Suprapubic skin (tissue), 4 donors: ENCODE data around the gene MGAT5. TPM values are rescaled to one million over a fixed set of nuclear protein-coding genes. Genes with fewer than 3 reads are reported as not detected.

Experiments
- DNase-seq, 2 donors: peaks; one replicate each; pipeline ENCODE4 v3.0.0-alpha.2; 2019; ENCODE audit warnings: low spot score in 2 of 2
- H3K27ac ChIP-seq: fragments of 200-600 bp; sonication (generic); one replicate; pipeline ENCODE4 v1.5.1; 2019
- H3K27me3 ChIP-seq: fragments of 200-600 bp; sonication (generic); one replicate; pipeline ENCODE4 v1.5.1; 2019
- H3K36me3 ChIP-seq: fragments of 200-600 bp; sonication (generic); one replicate; pipeline ENCODE4 v1.5.1; 2019
- H3K4me1 ChIP-seq: fragments of 200-600 bp; sonication (generic); one replicate; pipeline ENCODE4 v1.5.1; 2019
- H3K4me3 ChIP-seq: fragments of 200-600 bp; sonication (generic); one replicate; pipeline ENCODE4 v1.5.1; 2019; ENCODE audit warnings: mild to moderate bottlenecking
- H3K9me3 ChIP-seq: fragments of 200-600 bp; sonication (generic); one replicate; pipeline ENCODE4 v1.5.1; 2019
- EP300 ChIP-seq: sonication (generic); formaldehyde crosslinking; IDR thresholded peaks from one replicate; pipeline ENCODE4 v1.6.1; 2017; ENCODE audit warnings: antibody characterized with exemption
- POLR2A ChIP-seq, 2 donors: fragments of 450-650 bp; IDR thresholded peaks; one replicate each; pipeline ENCODE4 v1.6.1; 2017; ENCODE audit warnings: antibody characterized with exemption in 2 of 2, mild to moderate bottlenecking in 2 of 2, moderate library complexity in 2 of 2
- POLR2AphosphoS5 ChIP-seq, 3 donors: sonication (generic); formaldehyde crosslinking; IDR thresholded peaks; one replicate each; pipeline ENCODE4 v1.6.1; 2017; ENCODE audit warnings: antibody characterized with exemption in 3 of 3
- WGBS: methylation state at CpG from one replicate; pipeline ENCODE4 v1.1.5; 2018; 5-methylcytosine and 5-hydroxymethylcytosine counted together
- total RNA-seq, 4 donors: library from RNA; depleted of rRNA; stranded (reverse); fragments of >200 nt; gene quantifications; one replicate each; pipeline ENCODE4 v1.1.0, GENCODE V29; 2016
- TF ChIP-seq, protein P1 (sequence below), 2 donors: fragments of 200-600 bp in 1 of 2; fragments of 450-650 bp in 1 of 2; sonication (generic) in 1 of 2; IDR thresholded peaks; one replicate each; pipeline ENCODE4 v1.5.1; 2016 to 2019; ENCODE audit warnings: antibody characterized with exemption in 2 of 2, mild to moderate bottlenecking in 1 of 2, moderate library complexity in 1 of 2

The MGAT5 gene
- total RNA-seq, 4 donors from 2014 or later, result 16.9 to 42.1 (median 32.9) TPM

- Histone ChIP-seq H3K27me3 (no peaks in the 10 kb centered on the region), H3K4me1 (no peaks in the 10 kb centered on the region), H3K4me3 (no peak overlapping the region), H3K9me3 (no peaks in the 10 kb centered on the region), H3K27ac (no peak overlapping the region), H3K36me3 (peaks cover 45% of the 10 kb centered on the region)
- DNase-seq, result no peak
- TF ChIP-seq POLR2A (IDR thresholded peaks at IDR 0.05) (no peak), EP300 (no peak), POLR2AphosphoS5 (IDR thresholded peaks at IDR 0.05) (no peak)
- TF ChIP-seq, protein P1, sequence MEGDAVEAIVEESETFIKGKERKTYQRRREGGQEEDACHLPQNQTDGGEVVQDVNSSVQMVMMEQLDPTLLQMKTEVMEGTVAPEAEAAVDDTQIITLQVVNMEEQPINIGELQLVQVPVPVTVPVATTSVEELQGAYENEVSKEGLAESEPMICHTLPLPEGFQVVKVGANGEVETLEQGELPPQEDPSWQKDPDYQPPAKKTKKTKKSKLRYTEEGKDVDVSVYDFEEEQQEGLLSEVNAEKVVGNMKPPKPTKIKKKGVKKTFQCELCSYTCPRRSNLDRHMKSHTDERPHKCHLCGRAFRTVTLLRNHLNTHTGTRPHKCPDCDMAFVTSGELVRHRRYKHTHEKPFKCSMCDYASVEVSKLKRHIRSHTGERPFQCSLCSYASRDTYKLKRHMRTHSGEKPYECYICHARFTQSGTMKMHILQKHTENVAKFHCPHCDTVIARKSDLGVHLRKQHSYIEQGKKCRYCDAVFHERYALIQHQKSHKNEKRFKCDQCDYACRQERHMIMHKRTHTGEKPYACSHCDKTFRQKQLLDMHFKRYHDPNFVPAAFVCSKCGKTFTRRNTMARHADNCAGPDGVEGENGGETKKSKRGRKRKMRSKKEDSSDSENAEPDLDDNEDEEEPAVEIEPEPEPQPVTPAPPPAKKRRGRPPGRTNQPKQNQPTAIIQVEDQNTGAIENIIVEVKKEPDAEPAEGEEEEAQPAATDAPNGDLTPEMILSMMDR (IDR thresholded peaks at IDR 0.05), result no peak
- 97% methylated on average over 3 of the region's 3 CpGs for WGBS
Observed at GRCh38 chr2:134438371-134438770, 184.5 kb downstream of the MGAT5 start.

DNA sequence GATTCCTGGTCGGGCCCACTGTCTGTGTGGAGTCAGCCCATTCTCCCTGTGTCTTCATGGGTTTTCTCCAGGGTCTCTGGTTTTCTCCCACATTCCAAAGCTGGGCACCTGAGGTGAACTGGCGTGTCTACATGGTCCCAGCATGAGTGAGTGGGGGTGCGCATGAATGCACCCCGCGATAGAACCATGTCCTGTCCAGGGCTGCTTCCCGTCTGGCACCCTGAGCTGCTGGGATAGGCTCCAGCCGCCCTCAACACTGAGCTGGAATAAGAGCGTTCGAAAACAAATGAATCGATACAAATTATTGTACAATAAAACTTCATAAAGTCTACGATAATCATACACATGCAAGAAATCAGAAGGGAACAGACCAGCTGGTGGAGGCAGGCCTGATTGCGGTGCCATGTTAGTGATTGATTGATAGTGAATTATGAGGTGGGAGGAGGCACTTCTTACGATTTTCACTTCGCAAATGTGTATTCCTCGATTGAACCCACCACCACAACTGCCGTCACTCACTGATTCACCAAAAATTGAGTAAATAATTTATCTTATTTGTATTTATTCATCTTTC lies 186.6 kb downstream of the MGAT5 start:
- 91% methylated on average over 16 of the region's 16 CpGs for WGBS
- Histone ChIP-seq H3K4me3 (no peak overlapping the region), H3K36me3 (peaks cover 54% of the 10 kb centered on the region), H3K9me3 (no peaks in the 10 kb centered on the region), H3K4me1 (no peaks in the 10 kb centered on the region), H3K27ac (no peak overlapping the region), H3K27me3 (no peaks in the 10 kb centered on the region)
- TF ChIP-seq POLR2AphosphoS5 (IDR thresholded peaks at IDR 0.05) (no peak), EP300 (no peak), POLR2A (IDR thresholded peaks at IDR 0.05) (no peak)
- TF ChIP-seq, protein P1 (IDR thresholded peaks at IDR 0.05), result no peak
- peak in 1 of 2 donors; percentile 21 for DNase-seq

DNA sequence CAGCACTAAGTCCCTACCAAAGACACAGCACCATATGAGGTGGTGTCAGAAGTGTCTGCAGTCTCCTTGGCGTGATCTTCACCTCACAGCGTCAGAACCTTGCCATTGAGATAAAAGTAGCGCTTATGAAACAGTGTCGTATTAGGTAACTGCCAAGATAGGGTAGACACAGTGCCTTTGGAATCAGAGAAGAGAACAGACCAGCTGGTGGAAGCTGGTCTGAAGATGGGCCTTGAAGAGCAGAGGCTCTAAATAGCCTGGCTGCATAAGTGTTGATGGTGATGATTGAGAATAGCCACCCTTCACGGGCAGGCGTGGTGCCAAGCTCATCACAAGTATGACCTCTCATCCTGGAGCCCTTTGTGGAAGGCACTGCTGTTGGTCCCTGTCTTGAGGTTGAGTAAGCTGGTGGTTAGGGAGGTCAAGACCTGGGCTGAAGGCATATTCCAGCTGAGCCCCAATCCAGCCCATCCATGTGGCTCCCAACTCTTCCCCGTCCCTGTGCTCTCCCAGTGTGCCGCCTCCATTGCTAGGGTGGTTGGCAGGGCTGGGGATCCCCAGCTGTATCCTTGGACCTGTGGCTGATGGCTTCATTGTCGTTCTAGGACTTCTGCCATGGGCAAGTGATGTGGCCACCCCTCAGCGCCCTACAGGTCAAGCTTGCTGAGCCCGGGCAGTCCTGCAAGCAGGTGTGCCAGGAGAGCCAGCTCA lies 187.4 kb downstream of the MGAT5 start:
- Histone ChIP-seq H3K9me3 (no peaks in the 10 kb centered on the region), H3K4me1 (no peaks in the 10 kb centered on the region), H3K36me3 (peaks cover 53% of the 10 kb centered on the region), H3K4me3 (no peak overlapping the region), H3K27me3 (no peaks in the 10 kb centered on the region), H3K27ac (no peak overlapping the region)
- 93% methylated on average over 9 of the region's 11 CpGs for WGBS
- no peak for TF ChIP-seq POLR2A (IDR thresholded peaks at IDR 0.05)
- TF ChIP-seq POLR2AphosphoS5 (IDR thresholded peaks at IDR 0.05), result no peak
- TF ChIP-seq, protein P1 (IDR thresholded peaks at IDR 0.05), result no peak
- TF ChIP-seq EP300, result no peak
- DNase-seq, result peak in 1 of 2 donors; percentile 25

DNA sequence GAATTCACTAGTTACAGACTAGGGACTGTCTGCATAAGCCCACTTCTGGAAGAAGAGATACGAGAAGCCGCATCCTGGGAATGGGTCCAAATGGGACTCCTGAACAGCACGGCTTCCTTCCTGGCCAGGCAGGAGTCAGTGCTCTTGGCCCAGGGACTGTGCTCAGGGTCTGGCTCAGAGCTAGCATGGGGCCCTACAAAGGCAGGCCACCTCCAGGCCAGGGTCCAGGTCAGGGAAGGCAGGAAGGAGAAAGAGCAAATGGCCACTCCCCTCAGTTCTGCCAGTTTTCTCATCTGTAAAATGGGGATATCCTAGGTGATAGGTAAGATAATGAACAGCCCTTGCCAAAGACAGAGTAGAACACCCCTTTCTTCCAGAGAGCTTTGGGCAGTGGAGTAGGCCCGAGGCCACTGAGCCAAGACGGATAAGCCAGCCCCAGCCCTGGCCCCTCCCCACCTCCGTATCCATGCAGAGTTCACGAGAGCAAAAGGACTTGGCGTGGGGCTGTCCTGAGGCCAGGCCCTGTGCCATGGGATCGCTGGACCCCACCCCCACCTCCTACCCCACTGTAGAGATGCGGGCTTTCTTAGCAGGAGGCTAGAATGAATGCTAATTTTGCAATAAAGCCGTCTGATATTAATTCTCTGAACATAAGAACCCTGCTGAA lies 190.1 kb downstream of the MGAT5 start:
- H3K36me3 ChIP-seq, result peaks cover 57% of the 10 kb centered on the region

More for the DNA sequence above, 190.1 kb downstream of the MGAT5 start:
- Histone ChIP-seq H3K4me3 (no peak overlapping the region), H3K4me1 (no peaks in the 10 kb centered on the region), H3K9me3 (no peaks in the 10 kb centered on the region), H3K27ac (no peak overlapping the region), H3K27me3 (no peaks in the 10 kb centered on the region)
- TF ChIP-seq POLR2A (IDR thresholded peaks at IDR 0.05) (no peak), POLR2AphosphoS5 (IDR thresholded peaks at IDR 0.05) (no peak), EP300 (no peak)
- TF ChIP-seq, protein P1 (IDR thresholded peaks at IDR 0.05), result no peak
- 85% methylated on average over 11 of the region's 11 CpGs for WGBS
- DNase-seq, result peak in 1 of 2 donors; percentile 40
